AG09309 (cell line): ENCODE results near the gene ATPAF2.

ENCODE experiments used
- DNase-seq: peaks from one replicate; pipeline ENCODE4 v3.0.0-alpha.2; 2010; ENCODE audit warnings: low read depth
- H3K4me3 ChIP-seq: 2 replicates; pipeline ENCODE4 v1.5.1; 2011; ENCODE audit warnings: mild to moderate bottlenecking, low read depth, low read length, moderate library complexity; ENCODE audit not compliant: control insufficient read depth
- CTCF ChIP-seq: IDR thresholded peaks from 2 replicates; pipeline ENCODE4 v1.5.1; 2011; ENCODE audit warnings: mild to moderate bottlenecking, low read depth, low read length, inconsistent platforms; ENCODE audit not compliant: insufficient read depth, control insufficient read depth; ENCODE audit errors: missing control alignments

ATPAF2 gene

GRCh38 chr17:18071751-18072150, 32.8 kb upstream of the ATPAF2 start:
- no peak overlapping the region for H3K4me3 ChIP-seq
- DNase-seq, result no peak
- TF ChIP-seq CTCF, result no peak

GRCh38 chr17:18070861-18071340, 31.9 kb upstream of the ATPAF2 start:
- DNase-seq, result no peak
- H3K4me3 ChIP-seq, result no peak overlapping the region
- TF ChIP-seq CTCF, result no peak

- H3K4me3 ChIP-seq, result no peak overlapping the region
- TF ChIP-seq CTCF, result no peak
- no peak for DNase-seq
These were observed 30.1 kb upstream of the ATPAF2 start for GRCh38 chr17:18069101-18069500.

- no peak for DNase-seq
- TF ChIP-seq CTCF, result no peak
- H3K4me3 ChIP-seq, result no peak overlapping the region
These were observed 27.9 kb upstream of the ATPAF2 start for GRCh38 chr17:18066866-18067265.

GRCh38 chr17:18065546-18065945, 26.6 kb upstream of the ATPAF2 start:
- no peak for DNase-seq
- no peak for TF ChIP-seq CTCF
- no peak overlapping the region for H3K4me3 ChIP-seq

- no peak overlapping the region for H3K4me3 ChIP-seq
- no peak for DNase-seq
- TF ChIP-seq CTCF, result no peak
These were observed 25.1 kb upstream of the ATPAF2 start for GRCh38 chr17:18064053-18064452.

GRCh38 chr17:18059283-18059682, 20.3 kb upstream of the ATPAF2 start:
- DNase-seq, result no peak
- no peak for TF ChIP-seq CTCF
- no peak overlapping the region for H3K4me3 ChIP-seq
